ENCODE measurements around the gene OCSTAMP.

OCSTAMP gene

DNA sequence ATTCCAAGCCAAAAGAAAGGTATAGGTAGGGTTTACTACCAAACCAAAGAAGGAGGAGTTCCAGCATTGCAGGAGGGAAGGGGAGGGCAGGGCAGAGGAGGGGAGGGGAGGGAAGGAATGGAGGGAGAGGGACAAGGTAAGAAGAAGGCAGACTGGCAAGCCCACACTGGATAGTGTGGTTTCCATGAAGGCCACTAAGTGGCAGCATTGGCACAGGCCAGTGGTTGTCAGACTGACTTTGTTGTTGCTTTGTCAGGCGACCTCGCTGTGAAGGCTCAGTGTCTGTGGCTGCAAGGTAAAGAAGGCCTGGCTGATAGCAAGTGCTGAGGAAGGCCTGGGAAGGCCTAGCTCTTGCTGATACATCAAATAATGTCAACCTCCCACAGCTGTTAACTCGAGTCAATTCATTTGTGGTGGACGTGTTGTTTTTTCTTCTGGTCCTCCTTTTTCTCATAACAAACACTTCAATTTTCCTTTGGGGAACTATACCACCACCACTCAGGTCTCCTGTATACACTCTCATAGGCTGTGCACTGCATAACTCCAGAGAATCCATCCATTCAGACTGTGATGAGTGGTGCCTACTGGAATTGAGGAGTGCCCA lies 29.4 kb downstream of the OCSTAMP start:
- DNase-seq: peak in 41 of 58 donors; percentile 2 to 72 (median 19)

- DNase-seq: no peak
Measured at GRCh38 chr20:46520540-46520939, 29.9 kb downstream of the OCSTAMP start.

DNA sequence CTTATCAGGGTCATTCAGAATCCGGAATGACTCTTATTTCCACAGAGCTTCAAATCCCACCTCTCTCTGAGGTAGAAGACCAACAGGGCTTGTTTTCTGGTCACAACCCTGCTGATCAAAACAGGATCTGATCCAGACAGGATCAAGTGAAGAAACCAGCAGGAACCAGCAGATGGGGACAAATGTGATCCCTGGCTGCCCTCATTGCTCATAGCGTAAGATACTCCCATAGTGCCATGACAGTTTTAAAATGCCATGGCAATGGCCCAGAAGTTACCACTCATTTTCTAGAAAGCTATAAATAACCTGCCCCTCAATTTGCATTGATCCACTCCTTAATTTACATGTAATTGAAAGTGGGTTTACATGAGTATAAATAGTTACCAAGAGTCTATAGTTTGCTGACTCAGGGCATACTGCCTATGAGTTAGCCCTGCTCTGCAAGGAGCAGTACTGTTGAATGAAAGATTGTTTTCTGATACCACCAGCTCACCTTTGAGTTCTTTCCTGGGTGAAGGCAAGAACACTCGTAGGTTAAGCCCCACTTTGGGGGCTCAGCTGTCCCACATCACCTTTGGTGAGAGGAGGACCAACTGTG lies 30.9 kb downstream of the OCSTAMP start:
- DNase-seq: no peak

GRCh38 chr20:46512943-46513844 lies 37.3 kb downstream of the OCSTAMP start, which contains the start of gene ZNF334:
Gene ZNF334, minus strand, starts transcription at chr20:46513559. Its CDS starts 1,457 bp downstream, at chr20:46512102.
- peak in 55 of 58 donors; percentile 16 to 85 (median 51) for DNase-seq

DNA sequence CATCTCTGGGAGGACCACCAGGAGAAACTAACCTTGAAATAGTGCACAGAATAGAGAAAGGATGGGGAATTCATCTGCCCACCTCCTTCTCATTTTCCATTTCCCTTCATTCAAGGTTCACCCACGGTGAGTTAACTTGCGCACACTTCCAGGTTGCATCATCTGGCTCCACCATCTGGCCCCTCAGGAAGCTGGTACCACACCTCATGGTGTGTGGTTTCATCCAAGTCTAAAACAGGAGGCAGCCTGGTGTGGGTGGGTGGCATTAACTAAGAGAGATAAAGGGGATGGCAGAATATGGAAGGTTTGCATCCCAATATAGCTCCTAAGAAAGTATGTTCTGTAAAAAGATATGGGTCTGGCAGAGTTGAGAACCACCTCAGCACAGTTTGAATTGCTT lies 40.9 kb downstream of the OCSTAMP start:
- DNase-seq: peak in 26 of 58 donors; percentile 1 to 54 (median 8)

DNA sequence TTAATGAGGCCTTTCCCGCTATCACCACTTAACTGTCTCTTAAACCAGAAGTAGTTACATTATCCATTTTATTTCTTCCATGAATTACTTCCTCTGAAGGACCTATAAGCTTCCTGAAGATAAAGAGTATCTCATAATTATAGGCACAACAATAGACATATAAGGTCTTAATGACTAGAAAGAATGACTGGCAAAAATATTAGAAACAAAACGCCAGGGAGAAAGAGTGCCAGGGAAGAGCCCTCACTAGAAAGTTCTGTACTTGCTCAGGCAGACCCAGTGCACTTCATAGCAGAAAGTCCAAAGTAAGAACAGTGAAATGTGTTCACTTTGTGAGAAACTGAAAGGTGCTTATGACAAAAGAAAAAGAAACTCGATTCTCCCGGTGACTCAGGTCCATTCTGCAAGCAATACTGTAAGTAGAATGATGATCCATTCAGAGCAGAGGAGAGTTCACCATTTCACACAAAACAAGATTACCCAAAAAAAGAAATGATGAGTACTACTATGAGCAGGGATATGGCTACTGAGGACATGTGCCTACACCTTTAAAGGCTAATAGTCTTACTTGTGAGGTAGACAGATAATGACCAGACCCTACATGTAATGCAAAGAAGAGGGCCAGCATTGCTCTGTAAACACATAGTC lies 42.6 kb downstream of the OCSTAMP start:
- DNase-seq: no peak

DNA sequence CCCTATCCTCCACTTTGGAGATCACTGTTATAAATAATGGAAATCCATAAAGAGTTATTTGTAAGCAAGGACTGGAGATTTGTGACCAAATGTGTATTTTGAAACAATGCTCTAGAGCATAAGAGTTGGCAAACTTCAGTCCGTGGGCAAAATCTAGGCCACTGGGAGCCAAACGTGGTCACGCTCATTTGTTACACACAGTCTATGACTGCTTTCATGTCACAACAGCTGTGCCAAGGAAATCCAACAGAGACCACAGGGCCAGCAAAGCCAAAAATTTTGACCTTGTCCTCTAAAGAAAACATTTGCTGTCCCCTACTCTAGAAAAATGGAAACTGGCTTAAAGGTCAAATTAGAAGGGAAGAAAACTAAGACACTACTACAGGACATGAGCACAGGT lies 44.9 kb downstream of the OCSTAMP start:
- DNase-seq: no peak

GRCh38 chr20:46501961-46502360 lies 48.5 kb downstream of the OCSTAMP start:
- no peak for DNase-seq

DNA sequence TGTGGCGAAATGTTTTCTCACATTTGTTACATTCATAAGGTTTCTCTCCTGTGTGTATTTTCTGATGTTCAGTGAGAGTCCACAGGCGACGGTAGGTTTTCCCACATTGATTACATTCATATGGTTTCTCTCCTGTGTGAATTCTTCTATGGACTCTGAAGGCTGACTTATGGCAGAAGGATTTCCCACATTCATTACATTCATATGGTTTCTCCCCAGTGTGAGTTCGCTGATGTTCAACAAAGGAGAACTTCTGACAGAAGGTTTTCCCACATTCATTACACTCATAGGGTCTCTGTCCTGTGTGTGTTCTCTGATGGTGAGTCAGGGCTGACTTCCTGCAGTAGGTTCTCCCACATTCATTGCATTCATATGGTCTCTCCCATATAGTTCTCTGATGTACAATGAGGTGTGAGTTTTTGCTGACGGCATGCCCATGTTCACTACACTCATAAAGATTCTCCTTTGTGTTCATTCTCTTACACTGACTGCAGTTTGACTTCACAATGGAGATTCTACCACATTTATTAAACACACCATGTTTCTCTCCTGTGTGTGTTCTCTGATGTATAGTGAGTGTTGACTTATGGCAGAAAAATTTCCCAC lies 49.0 kb downstream of the OCSTAMP start:
- DNase-seq: no peak

DNA sequence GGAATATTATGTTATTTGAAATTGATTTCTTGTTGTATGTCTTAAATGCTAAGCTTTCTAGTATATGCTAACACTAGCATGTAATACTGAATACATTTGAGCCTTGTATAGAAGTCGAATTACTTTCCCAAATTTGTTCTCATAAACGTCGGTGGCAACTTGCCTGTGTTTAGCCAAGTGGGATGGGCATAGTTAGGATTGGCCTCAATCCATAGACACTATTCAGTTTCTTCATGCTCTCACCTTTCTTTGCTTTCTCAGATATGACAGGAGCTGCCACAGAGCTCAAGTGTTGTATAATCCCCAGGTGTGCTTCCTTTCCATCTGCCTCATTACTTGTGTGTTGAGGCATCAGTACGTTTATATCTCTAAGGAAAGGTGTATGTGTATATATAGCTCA lies 56.4 kb downstream of the OCSTAMP start:
- DNase-seq: no peak

DNA sequence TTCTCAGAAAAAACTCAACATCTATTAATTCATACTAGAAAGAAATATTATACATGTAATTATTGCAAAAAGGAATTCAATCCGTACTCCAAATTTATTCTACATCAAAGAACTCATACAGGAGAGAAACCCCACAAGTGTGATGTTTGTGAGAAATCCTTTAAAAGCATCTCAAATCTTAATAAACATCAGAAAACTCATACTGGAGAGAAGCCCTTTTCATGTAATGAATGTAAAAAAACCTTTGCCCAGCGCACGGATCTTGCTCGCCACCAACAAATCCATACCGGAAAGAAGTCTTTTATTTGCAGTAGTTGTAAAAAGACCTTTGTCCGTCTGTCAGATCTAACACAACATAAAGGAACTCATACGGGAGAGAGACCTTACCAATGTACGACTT lies 59.1 kb downstream of the OCSTAMP start:
- no peak for DNase-seq

Data from anterior cingulate cortex (tissue), 58 donors.